HepG2 (cell line): ENCODE data around the gene SSPN. TPM values are rescaled to one million over a fixed set of nuclear protein-coding genes. Genes with fewer than 3 reads are reported as not detected.

Experiments used
- ATAC-seq: fragments of 200-7000 bp; cut with Tn5 transposase; 3 replicates; pipeline ENCODE4 v1.9.1; 2020; ENCODE audit warnings: mild to moderate bottlenecking, moderate library complexity
- BruUV-seq: library from RNA; stranded (reverse); fragments of 400-500 nt; replicated peaks from 2 replicates; lab custom pipeline; 2021; lab: Mats Ljungman, UMichigan
- CTCF ChIA-PET: fragments of 300-600 bp; formaldehyde crosslinking; extraction: SDS; loops from one replicate; lab custom pipeline; 2021; ENCODE audit warnings: low total read pairs, inconsistent platforms, low intra/inter-chr PET ratio; lab: Yijun Ruan, JAX
- POLR2A ChIA-PET: fragments of 350-600 bp; sonication (Branson Sonifier 250); formaldehyde crosslinking; loops from one replicate; lab custom pipeline; 2020; ENCODE audit warnings: antibody characterized with exemption, inconsistent platforms; lab: Yijun Ruan, JAX
- DNase-seq: peaks from one replicate; pipeline ENCODE4 v3.0.0-alpha.2; 2015; ENCODE audit warnings: low spot score
- FAIRE-seq: peaks from 3 replicates; lab custom pipeline; 2011; peaks lifted over from hg19 to GRCh38; lab: Jason Lieb, UNC
- H2AFZ ChIP-seq: one replicate; pipeline ENCODE4 v1.6.1; 2011; ENCODE audit warnings: low read length, inconsistent platforms
- H3K27ac ChIP-seq: fragments of 300-600 bp; 3 replicates; pipeline ENCODE4 v1.8.0; 2011; ENCODE audit warnings: mixed run types, mild to moderate bottlenecking, mixed read lengths, low read length, inconsistent platforms; ENCODE audit not compliant: insufficient read depth; ENCODE audit errors: extremely low read length
- H3K27me3 ChIP-seq, 2 experiments: fragments of 200-600 bp in 1 of 2; 2 replicates in 1 of 2; 3 replicates in 1 of 2; pipeline versions ENCODE4 v1.6.0 to v1.8.0; 2011; ENCODE audit warnings: low read length in 2 of 2, mild to moderate bottlenecking in 2 of 2, moderate library complexity in 2 of 2, inconsistent platforms in 1 of 2; ENCODE audit not compliant: insufficient read depth in 2 of 2, control insufficient read depth in 1 of 2
- H3K36me3 ChIP-seq, 2 experiments: fragments of 200-600 bp in 1 of 2; replicated peaks in 1 of 2; 2 replicates in 1 of 2; 3 replicates in 1 of 2; pipeline versions ENCODE4 v1.5.1 to v1.8.0; 2011; ENCODE audit warnings: low read length in 2 of 2, inconsistent platforms in 1 of 2; ENCODE audit not compliant: insufficient read depth in 2 of 2, control insufficient read depth in 1 of 2
- H3K4me1 ChIP-seq: 2 replicates; pipeline ENCODE4 v1.5.1; 2012; ENCODE audit warnings: low read length, inconsistent platforms; ENCODE audit not compliant: insufficient read depth
- H3K4me2 ChIP-seq: 2 replicates; pipeline ENCODE4 v1.6.0; 2011; ENCODE audit warnings: low read depth, low read length, inconsistent platforms
- H3K4me3 ChIP-seq, 3 experiments: fragments of 200-600 bp in 1 of 3; sonication (generic), shearing (Covaris generic) in 1 of 3; replicated peaks in 1 of 3; 2 replicates each; pipeline ENCODE4 v1.5.1; 2011 to 2016; ENCODE audit warnings: low read length in 3 of 3, inconsistent platforms in 2 of 3, low read depth in 2 of 3, mild to moderate bottlenecking in 2 of 3, control low read depth in 1 of 3, mixed read lengths in 1 of 3; ENCODE audit not compliant: insufficient read depth in 1 of 3
- H3K79me2 ChIP-seq: one replicate; pipeline ENCODE4 v1.6.1; 2011; ENCODE audit warnings: low read length, inconsistent platforms; ENCODE audit not compliant: insufficient read depth
- H3K9ac ChIP-seq: 2 replicates; pipeline ENCODE4 v1.6.0; 2011; ENCODE audit warnings: mild to moderate bottlenecking, low read depth, low read length, inconsistent platforms; ENCODE audit not compliant: insufficient read depth
- H3K9me3 ChIP-seq: 2 replicates; pipeline ENCODE4 v1.5.1; 2012; ENCODE audit warnings: mild to moderate bottlenecking, low read length
- H4K20me1 ChIP-seq: 2 replicates; pipeline ENCODE4 v1.6.0; 2011; ENCODE audit warnings: inconsistent platforms, mild to moderate bottlenecking, low read length, moderate library complexity; ENCODE audit not compliant: insufficient read depth
- EZH2 ChIP-seq: conservative IDR thresholded peaks from 2 replicates; pipeline ENCODE4 v1.6.1; 2012; ENCODE audit warnings: mild to moderate bottlenecking, low read depth, low read length, moderate library complexity
- KAT2B ChIP-seq: fragments of 150-350 bp; IDR thresholded peaks from 2 replicates; pipeline ENCODE4 v1.6.1; 2014; ENCODE audit warnings: low read depth, low read length, borderline replicate concordance
- MBD4 ChIP-seq: IDR thresholded peaks from 2 replicates; pipeline ENCODE4 v1.6.1; 2012; ENCODE audit warnings: low read length, inconsistent platforms, borderline replicate concordance
- MYNN ChIP-seq: sonication (generic); formaldehyde crosslinking; IDR thresholded peaks from 2 replicates; pipeline ENCODE4 v1.4.0; 2020; ENCODE audit warnings: mild to moderate bottlenecking, low read depth, missing genetic modification reagents
- NFE2L2 ChIP-seq: fragments of 150-350 bp; IDR thresholded peaks from 2 replicates; pipeline ENCODE4 v1.6.1; 2014; ENCODE audit warnings: low read length
- RFX5 ChIP-seq: IDR thresholded peaks from 2 replicates; pipeline ENCODE4 v1.6.1; 2011; ENCODE audit warnings: low read depth, low read length, improper control_type of control experiment
- RXRB ChIP-seq: IDR thresholded peaks from 2 replicates; pipeline ENCODE4 v1.6.1; 2016; ENCODE audit warnings: borderline replicate concordance, missing genetic modification reagents, missing compliant biosample characterization
- YEATS2 ChIP-seq: sonication (generic); formaldehyde crosslinking; IDR thresholded peaks from 2 replicates; pipeline ENCODE4 v1.4.0; 2020; ENCODE audit warnings: missing genetic modification reagents, borderline replicate concordance
- ZNF292 ChIP-seq: sonication (generic); formaldehyde crosslinking; IDR thresholded peaks from 2 replicates; pipeline ENCODE4 v1.8.1; 2022; ENCODE audit warnings: mild to moderate bottlenecking, low read depth, missing genetic modification reagents, borderline replicate concordance
- ZNF335 ChIP-seq: sonication (generic); formaldehyde crosslinking; IDR thresholded peaks from 2 replicates; pipeline ENCODE4 v1.4.0; 2020; ENCODE audit warnings: missing genetic modification reagents
- ZNF614 ChIP-seq: IDR thresholded peaks from 2 replicates; pipeline ENCODE4 v1.6.1; 2018; ENCODE audit warnings: missing biosample characterization, missing genetic modification reagents, inconsistent platforms, borderline replicate concordance
- WGBS: methylation state at CpG from one replicate; pipeline ENCODE4 v1.1.6; 2017; ENCODE audit warnings: low lambda C conversion rate; 5-methylcytosine and 5-hydroxymethylcytosine counted together
- in situ Hi-C: cut with HindIII; loops from 2 replicates; pipeline ENCODE4 v1.10.0; 2017; ENCODE audit warnings: low pct_unique_long_range_greater_than_20kb; ENCODE audit not compliant: extremely low pct_ligation_motif_present
- intact Hi-C: fragments of 100-400 bp; cut with micrococcal nuclease; formaldehyde crosslinking; loops from one replicate; pipeline ENCODE4 v1.10.0; 2022; ENCODE audit not compliant: unreplicated experiment
- polyA plus RNA-seq, 8 experiments: library from polyadenylated mRNA; depleted of rRNA in 3 of 8; stranded (reverse) in 7 of 8; unstranded in 1 of 8; fragments of >200 nt; fragmentation: Illumina TruSeq in 4 of 8; extraction: Trizol in 4 of 8; gene quantifications; 2 replicates each; pipeline versions ENCODE4 v1.2.1 to v1.2.3, GENCODE V29; 2011 to 2016; ENCODE audit warnings: low read depth in 4 of 8, missing spikeins in 1 of 8, mixed read lengths in 1 of 8; ENCODE audit not compliant: insufficient read depth in 1 of 8
- total RNA-seq, 5 experiments: library from RNA; depleted of rRNA; stranded (reverse); fragments of >200 nt; fragmentation: Illumina TruSeq; extraction: Trizol; gene quantifications; 2 replicates each; pipeline ENCODE4 v1.2.3, GENCODE V29; 2016; ENCODE audit warnings: low read depth in 1 of 5

The SSPN gene
- total and polyA plus RNA-seq, 2 of the 13 experiments (the other 11 are each of a cell fraction or from before 2014, with no cell fraction given), result not detected

GRCh38 chr12:26197832-26198231 is 2.5 kb downstream of the SSPN start (continued):
- no peak for TF ChIP-seq RXRB (CRISPR knock-in tag)
- TF ChIP-seq RFX5, result no peak
- no peak for TF ChIP-seq ZNF292 (CRISPR knock-in tag)
- TF ChIP-seq YEATS2, result no peak
- TF ChIP-seq ZNF335, result no peak
- TF ChIP-seq, all 625 proteins: peak for 0

GRCh38 chr12:26198742-26199141 is 3.4 kb downstream of the SSPN start:
- no peak overlapping the region for H2AFZ ChIP-seq
- in situ Hi-C loops (no loop called here), intact Hi-C loops (no loop called here)
- H3K27me3 ChIP-seq, result peaks cover 5 to 50% of the 10 kb centered on the region in 2 experiments; a peak in 4 of 5 replicates
- no peaks in the 10 kb centered on the region for H3K9me3 ChIP-seq
- no peak for ATAC-seq
- 7% methylated on average over 4 of the region's 4 CpGs for WGBS
- H3K79me2 ChIP-seq, result no peaks in the 10 kb centered on the region
- ChIA-PET POLR2A (no interaction called here), CTCF (no interaction called here)
- TF ChIP-seq ZNF614 (no peak), KAT2B (no peak), NFE2L2 (no peak), EZH2 (no peak), MYNN (CRISPR knock-in tag) (no peak), MBD4 (no peak)
- no TSS peak for BruUV-seq
- H3K4me2 ChIP-seq, result no peak overlapping the region
- no peak overlapping the region for H3K27ac ChIP-seq
- H3K36me3 ChIP-seq, result no peaks in the 10 kb centered on the region
- no peak overlapping the region for H3K4me3 ChIP-seq
- H3K4me1 ChIP-seq, result no peaks in the 10 kb centered on the region
- FAIRE-seq, result no peak
- H4K20me1 ChIP-seq, result no peaks in the 10 kb centered on the region
- DNase-seq, result no peak
- no peak overlapping the region for H3K9ac ChIP-seq
